HL-60 (cell line): ENCODE results near the gene PTGES2.
"Not testable (repeated sequence)": the region's sequence is repeated elsewhere in the genome, so short reads cannot be mapped to it uniquely, and the experiment has no call there.

Experiments
- DNase-seq, 2 experiments: peaks; one replicate each; pipeline ENCODE4 v3.0.0-alpha.2; 2010 to 2020; ENCODE audit warnings: low read depth in 1 of 2, low spot score in 1 of 2
- H3K27ac ChIP-seq: fragments of 250-450 bp; sonication (Bioruptor Pico); replicated peaks from 2 replicates; pipeline ENCODE4 v1.5.1; 2020; ENCODE audit warnings: mild to moderate bottlenecking, moderate library complexity
- H3K27me3 ChIP-seq: fragments of 250-450 bp; sonication (Bioruptor Pico); 2 replicates; pipeline ENCODE4 v1.5.1; 2021; ENCODE audit warnings: mild to moderate bottlenecking, moderate library complexity; ENCODE audit not compliant: insufficient read depth, poor library complexity, severe bottlenecking
- H3K4me3 ChIP-seq: replicated peaks from 2 replicates; pipeline ENCODE4 v1.5.1; 2011; ENCODE audit warnings: mild to moderate bottlenecking, control low read depth, low read length; ENCODE audit not compliant: insufficient read depth
- GABPA ChIP-seq: IDR thresholded peaks from 2 replicates; pipeline ENCODE4 v1.6.1; 2012; ENCODE audit warnings: low read depth
- POLR2AphosphoS5 ChIP-seq: IDR thresholded peaks from 2 replicates; pipeline ENCODE4 v1.6.1; 2012; ENCODE audit warnings: low read depth
- SPI1 ChIP-seq: IDR thresholded peaks from 2 replicates; pipeline ENCODE4 v1.6.1; 2012; ENCODE audit warnings: low read depth, mild to moderate bottlenecking, borderline replicate concordance
- TF ChIP-seq, protein P1 (sequence below): IDR thresholded peaks from 2 replicates; pipeline ENCODE4 v1.6.1; 2012; ENCODE audit warnings: low read depth; ENCODE audit not compliant: insufficient replicate concordance
- TF ChIP-seq, protein P2 (sequence below): IDR thresholded peaks from one replicate; pipeline ENCODE4 v1.5.1; 2011; ENCODE audit warnings: low read length, control low read depth, inconsistent platforms; ENCODE audit not compliant: insufficient read depth

PTGES2 gene

DNA sequence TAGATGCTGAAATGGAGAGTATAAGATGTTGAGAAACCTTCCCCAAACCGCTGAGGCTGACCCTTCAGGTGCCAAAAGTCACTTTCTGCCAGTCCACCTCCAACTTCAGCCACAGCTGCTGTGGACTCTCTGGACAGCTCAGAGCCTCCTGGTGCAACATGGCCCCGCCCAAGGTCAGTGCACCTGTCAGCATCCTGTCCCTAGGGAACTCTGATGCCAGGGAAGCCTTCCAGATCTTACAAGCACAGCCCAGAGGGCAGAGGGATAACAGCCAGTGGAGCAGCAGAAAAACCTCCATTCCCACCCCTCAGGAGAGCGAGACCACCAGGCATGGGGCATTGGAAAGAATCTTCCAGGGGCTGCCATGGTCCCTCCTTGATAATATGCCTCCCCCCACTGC lies 10.5 kb upstream of the PTGES2 start:
- Histone ChIP-seq H3K27ac (no peak overlapping the region), H3K27me3 (no peaks in the 10 kb centered on the region), H3K4me3 (no peak overlapping the region)
- TF ChIP-seq, protein P1, sequence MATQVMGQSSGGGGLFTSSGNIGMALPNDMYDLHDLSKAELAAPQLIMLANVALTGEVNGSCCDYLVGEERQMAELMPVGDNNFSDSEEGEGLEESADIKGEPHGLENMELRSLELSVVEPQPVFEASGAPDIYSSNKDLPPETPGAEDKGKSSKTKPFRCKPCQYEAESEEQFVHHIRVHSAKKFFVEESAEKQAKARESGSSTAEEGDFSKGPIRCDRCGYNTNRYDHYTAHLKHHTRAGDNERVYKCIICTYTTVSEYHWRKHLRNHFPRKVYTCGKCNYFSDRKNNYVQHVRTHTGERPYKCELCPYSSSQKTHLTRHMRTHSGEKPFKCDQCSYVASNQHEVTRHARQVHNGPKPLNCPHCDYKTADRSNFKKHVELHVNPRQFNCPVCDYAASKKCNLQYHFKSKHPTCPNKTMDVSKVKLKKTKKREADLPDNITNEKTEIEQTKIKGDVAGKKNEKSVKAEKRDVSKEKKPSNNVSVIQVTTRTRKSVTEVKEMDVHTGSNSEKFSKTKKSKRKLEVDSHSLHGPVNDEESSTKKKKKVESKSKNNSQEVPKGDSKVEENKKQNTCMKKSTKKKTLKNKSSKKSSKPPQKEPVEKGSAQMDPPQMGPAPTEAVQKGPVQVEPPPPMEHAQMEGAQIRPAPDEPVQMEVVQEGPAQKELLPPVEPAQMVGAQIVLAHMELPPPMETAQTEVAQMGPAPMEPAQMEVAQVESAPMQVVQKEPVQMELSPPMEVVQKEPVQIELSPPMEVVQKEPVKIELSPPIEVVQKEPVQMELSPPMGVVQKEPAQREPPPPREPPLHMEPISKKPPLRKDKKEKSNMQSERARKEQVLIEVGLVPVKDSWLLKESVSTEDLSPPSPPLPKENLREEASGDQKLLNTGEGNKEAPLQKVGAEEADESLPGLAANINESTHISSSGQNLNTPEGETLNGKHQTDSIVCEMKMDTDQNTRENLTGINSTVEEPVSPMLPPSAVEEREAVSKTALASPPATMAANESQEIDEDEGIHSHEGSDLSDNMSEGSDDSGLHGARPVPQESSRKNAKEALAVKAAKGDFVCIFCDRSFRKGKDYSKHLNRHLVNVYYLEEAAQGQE, result no peak
- TF ChIP-seq POLR2AphosphoS5 (no peak), SPI1 (no peak), GABPA (no peak)
- TF ChIP-seq, protein P2, sequence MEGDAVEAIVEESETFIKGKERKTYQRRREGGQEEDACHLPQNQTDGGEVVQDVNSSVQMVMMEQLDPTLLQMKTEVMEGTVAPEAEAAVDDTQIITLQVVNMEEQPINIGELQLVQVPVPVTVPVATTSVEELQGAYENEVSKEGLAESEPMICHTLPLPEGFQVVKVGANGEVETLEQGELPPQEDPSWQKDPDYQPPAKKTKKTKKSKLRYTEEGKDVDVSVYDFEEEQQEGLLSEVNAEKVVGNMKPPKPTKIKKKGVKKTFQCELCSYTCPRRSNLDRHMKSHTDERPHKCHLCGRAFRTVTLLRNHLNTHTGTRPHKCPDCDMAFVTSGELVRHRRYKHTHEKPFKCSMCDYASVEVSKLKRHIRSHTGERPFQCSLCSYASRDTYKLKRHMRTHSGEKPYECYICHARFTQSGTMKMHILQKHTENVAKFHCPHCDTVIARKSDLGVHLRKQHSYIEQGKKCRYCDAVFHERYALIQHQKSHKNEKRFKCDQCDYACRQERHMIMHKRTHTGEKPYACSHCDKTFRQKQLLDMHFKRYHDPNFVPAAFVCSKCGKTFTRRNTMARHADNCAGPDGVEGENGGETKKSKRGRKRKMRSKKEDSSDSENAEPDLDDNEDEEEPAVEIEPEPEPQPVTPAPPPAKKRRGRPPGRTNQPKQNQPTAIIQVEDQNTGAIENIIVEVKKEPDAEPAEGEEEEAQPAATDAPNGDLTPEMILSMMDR, result no peak
- no peak for DNase-seq

DNA sequence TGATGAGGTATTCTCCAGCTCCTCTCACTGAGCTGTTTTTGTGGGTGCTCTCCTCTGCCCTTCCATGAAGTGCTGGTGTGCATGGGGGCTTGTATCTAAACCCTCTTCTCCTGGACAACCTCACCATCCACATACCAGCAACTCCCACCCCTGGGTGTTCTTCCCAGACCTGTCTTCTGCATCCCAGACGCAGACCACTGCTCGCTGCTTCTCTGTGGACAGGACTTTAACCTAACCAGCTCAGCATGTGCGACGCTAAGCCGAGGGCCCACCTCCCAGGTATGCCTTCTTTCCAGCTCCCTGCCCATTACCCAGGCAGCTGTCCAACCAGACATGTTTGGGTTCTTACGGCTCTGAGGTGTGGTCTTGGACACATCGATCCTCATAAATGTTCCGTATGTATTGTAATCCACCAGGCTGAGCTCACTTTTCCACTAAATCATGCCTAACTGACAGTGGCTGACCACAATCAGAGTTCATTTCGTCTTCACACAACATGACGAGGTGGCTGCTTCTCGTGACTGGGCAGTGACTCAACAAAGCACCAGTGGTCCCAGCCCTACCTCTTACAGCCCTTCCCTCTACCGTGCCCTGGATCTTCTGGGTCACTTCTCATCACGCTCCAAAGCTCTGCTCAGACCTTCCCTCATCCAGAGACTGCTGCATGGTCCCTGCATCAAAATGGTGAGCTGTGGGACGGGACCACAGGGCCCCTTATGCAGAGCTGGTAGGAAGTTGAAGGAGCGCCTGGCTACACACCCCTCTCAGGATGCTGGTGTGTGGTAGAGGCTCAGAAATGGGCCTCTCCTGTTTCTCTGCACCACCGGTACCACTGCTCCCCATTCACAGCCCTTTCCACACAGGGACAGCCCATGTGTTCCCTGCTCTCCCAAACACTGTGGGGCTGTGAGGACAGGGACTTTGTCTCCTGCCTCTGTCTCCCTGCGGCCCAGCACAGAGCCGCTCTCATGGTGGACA lies 9.6 kb upstream of the PTGES2 start:
- H3K4me3 ChIP-seq, result no peak overlapping the region
- DNase-seq, result no peak
- H3K27me3 ChIP-seq, result no peaks in the 10 kb centered on the region
- TF ChIP-seq SPI1, result no peak
- TF ChIP-seq, protein P1, result no peak
- TF ChIP-seq GABPA, result no peak
- no peak for TF ChIP-seq POLR2AphosphoS5
- TF ChIP-seq, protein P2, result no peak
- H3K27ac ChIP-seq, result no peak overlapping the region

DNA sequence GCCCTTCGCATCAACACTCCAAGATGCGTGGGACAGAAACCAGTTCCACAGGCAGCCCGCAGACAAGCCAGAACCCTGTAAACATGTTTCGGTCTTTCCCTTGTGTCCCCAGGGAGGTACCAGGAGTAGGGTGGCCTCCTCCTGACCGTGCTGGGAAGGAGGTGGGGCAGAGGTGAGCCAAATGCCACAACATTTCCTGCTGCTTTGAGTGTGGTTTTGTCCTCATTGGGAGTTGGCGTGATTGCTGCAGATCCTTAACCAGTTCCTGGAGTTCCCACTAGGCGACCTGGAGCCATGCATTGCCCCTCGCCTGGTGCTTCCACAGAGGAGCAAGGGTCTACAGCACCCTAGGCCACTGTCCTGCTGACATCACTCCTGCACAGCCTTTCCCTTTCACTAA lies 8.0 kb upstream of the PTGES2 start:
- H3K4me3 ChIP-seq, H3K27ac ChIP-seq, H3K27me3 ChIP-seq, DNase-seq: not testable (repeated sequence)

DNA sequence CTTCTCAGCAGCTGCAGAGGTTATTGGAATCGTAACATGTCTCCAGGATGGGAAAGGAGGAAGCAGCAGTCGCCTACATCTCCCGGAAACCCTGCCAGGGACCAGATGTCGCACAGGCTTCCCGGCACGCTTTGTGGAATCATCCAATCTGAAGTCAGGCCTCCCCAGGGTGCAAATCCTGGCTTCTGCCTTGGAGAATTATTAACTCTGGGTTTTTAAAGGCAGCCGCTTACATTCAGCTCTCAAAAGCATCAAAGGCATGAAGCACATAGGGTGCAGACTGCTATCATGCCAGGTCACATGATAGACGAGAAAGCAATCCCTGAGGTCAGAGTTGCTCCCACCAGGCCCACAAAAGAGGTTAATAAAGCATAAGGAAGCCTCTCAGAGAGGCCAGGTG lies 4.6 kb upstream of the PTGES2 start:
- H3K27ac ChIP-seq, H3K27me3 ChIP-seq, H3K4me3 ChIP-seq, DNase-seq: not testable (repeated sequence)

DNA sequence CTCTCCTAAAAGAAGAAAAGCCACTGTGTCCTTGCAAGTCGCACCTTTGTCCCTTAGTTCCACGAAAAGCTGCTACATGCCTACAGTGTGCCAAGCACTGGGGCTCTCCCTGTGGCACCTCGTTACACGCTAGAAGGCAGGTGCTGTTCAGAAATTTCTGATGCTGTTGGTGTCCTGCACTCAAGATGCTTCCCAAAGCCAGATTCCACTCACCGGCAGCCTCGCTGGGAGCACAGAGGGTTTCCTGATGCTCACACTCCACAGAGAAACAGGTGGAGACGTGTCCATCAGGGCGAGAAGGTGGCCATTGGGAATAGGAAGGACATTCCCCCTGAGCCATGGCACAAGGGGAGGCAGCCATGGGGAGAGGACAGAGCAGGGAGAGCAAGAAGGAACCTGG lies 3.8 kb upstream of the PTGES2 start:
- not testable (repeated sequence) for H3K27ac ChIP-seq, DNase-seq, H3K27me3 ChIP-seq, H3K4me3 ChIP-seq

DNA sequence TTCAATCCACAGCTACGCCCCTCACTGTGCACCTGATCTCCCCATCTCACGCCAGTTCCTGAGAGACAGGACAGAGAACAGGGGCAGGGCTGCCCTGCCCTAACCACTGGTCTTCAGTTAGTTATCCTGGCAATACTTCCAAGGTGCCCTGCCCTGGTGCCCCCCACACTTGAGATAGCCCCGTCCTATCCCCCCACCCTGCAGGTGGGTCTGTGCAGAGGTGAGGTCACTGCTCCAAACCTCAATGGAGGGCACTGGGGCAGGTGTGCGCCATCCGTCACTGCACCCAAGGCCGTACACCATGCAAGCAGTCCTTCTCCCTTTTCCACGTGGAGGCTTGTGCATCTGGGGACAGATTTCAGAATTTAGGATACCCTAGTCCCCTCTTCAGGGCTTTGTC lies 3.1 kb upstream of the PTGES2 start:
- H3K27me3 ChIP-seq, H3K4me3 ChIP-seq, DNase-seq, H3K27ac ChIP-seq: not testable (repeated sequence)

DNA sequence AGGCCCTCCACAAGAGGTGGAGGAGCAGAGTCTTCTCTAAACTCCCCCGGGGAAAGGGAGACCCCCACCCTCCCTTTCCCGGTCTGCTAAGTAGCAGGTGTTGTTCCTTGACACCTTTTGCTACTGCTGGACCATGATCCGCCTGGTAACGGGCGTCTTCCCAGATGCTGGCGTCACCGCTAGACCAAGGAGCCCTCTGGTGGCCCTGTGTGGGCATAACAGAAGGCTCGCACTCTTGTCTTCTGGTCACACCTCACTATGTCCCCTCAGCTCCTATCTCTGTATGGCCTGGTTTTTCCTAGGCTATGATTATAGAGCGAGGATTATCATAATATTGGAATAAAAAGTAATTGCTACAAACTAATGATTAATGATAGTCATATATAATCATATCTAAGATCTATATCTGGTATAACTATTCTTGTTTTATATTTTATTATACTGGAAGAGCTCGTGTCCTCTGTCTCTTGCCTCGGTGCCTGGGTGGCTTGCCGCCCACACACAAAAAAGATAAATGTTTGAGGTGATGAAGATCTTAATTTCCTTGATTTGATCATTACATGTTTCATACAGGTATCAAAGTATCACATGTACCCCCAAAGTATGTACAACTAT lies 2.6 kb upstream of the PTGES2 start:
- not testable (repeated sequence) for H3K27ac ChIP-seq, H3K27me3 ChIP-seq, H3K4me3 ChIP-seq
- DNase-seq, result peak in 1 of 2 experiments; percentile 65
